GM19455 (cell line): ENCODE data around the gene CDH8.

Experiments used
- ATAC-seq: cut with Tn5 transposase; IDR thresholded peaks from one replicate; pipeline ENCODE4 v1.9.1; 2021; ENCODE audit not compliant: unreplicated experiment

The CDH8 gene

GRCh38 chr16:62034231-62035114 is 1.8 kb downstream of the CDH8 start:
- ATAC-seq: no peak

- ATAC-seq: no peak
Measured at GRCh38 chr16:62033065-62033464, 3.2 kb downstream of the CDH8 start.

GRCh38 chr16:62029947-62030346 is 6.3 kb downstream of the CDH8 start:
- ATAC-seq: no peak

GRCh38 chr16:62022688-62023087 is 13.6 kb downstream of the CDH8 start:
- no peak for ATAC-seq

GRCh38 chr16:62021161-62021581 is 15.1 kb downstream of the CDH8 start:
- no peak for ATAC-seq

GRCh38 chr16:62020681-62021080 is 15.6 kb downstream of the CDH8 start:
- no peak for ATAC-seq

GRCh38 chr16:62019851-62020250 is 16.4 kb downstream of the CDH8 start:
- ATAC-seq: no peak

GRCh38 chr16:62018301-62019060 is 17.8 kb downstream of the CDH8 start:
- no peak for ATAC-seq

GRCh38 chr16:62014319-62014923 is 21.8 kb downstream of the CDH8 start:
- no peak for ATAC-seq

- ATAC-seq: no peak
Measured at GRCh38 chr16:62010186-62010585, 26.1 kb downstream of the CDH8 start.

GRCh38 chr16:61998460-61998859 is 37.8 kb downstream of the CDH8 start:
- ATAC-seq: no peak

- no peak for ATAC-seq
Measured at GRCh38 chr16:61993108-61993507, 43.1 kb downstream of the CDH8 start.

- ATAC-seq: no peak
Measured at GRCh38 chr16:61987474-61988012, 48.7 kb downstream of the CDH8 start.

- no peak for ATAC-seq
Measured at GRCh38 chr16:61969077-61969382, 67.2 kb downstream of the CDH8 start.

- ATAC-seq: no peak
Measured at GRCh38 chr16:61968242-61969076, 67.8 kb downstream of the CDH8 start.

- ATAC-seq: no peak
Measured at GRCh38 chr16:61957075-61957855, 79.0 kb downstream of the CDH8 start.

GRCh38 chr16:61952841-61953240 is 83.4 kb downstream of the CDH8 start:
- ATAC-seq: no peak

- ATAC-seq: no peak
Measured at GRCh38 chr16:61948414-61948813, 87.8 kb downstream of the CDH8 start.

GRCh38 chr16:61946019-61946418 is 90.2 kb downstream of the CDH8 start:
- no peak for ATAC-seq

GRCh38 chr16:61945511-61945910 is 90.7 kb downstream of the CDH8 start:
- no peak for ATAC-seq
